Measurements from ENCODE around the gene S1PR4. TPM values are rescaled to one million over a fixed set of nuclear protein-coding genes. Genes with fewer than 3 reads are reported as not detected.

The S1PR4 gene, protein sequence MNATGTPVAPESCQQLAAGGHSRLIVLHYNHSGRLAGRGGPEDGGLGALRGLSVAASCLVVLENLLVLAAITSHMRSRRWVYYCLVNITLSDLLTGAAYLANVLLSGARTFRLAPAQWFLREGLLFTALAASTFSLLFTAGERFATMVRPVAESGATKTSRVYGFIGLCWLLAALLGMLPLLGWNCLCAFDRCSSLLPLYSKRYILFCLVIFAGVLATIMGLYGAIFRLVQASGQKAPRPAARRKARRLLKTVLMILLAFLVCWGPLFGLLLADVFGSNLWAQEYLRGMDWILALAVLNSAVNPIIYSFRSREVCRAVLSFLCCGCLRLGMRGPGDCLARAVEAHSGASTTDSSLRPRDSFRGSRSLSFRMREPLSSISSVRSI
- not detected in 2 replicates for polyA plus RNA-seq (2012; rRNA removed)
- polyA plus RNA-seq (2012; cell fraction: cytosol; rRNA removed) = not detected in 2 replicates
- polyA plus RNA-seq (2012; cell fraction: nucleus; rRNA removed) = 0.18 and 0.27 TPM in 2 replicates

- WGBS (ENCODE audit: low lambda C conversion rate) = 82% methylated on average over 7 of the region's 42 CpGs
- no peak within 1 kb of the TSS for H3K9ac ChIP-seq
- peaks cover 3% of the 10 kb centered on the region for H3F3A ChIP-seq (replicated peaks; ENCODE audit: insufficient read depth)
- no peak for TF ChIP-seq ELF1 (IDR thresholded peaks at IDR 0.05)
- no peak for TF ChIP-seq JUND (IDR thresholded peaks at IDR 0.05)
- no peak for TF ChIP-seq MEF2A (IDR thresholded peaks at IDR 0.05; ENCODE audit: borderline replicate concordance, low read depth)
- TF ChIP-seq PBX3 (IDR thresholded peaks at IDR 0.05) = no peak
- TF ChIP-seq MAX (IDR thresholded peaks at IDR 0.05; ENCODE audit: low read depth) = no peak
- no peak for TF ChIP-seq SMC3 (IDR thresholded peaks at IDR 0.05; ENCODE audit: low read depth, low read length)
- no peak for TF ChIP-seq RAD21 (IDR thresholded peaks at IDR 0.05; ENCODE audit: low read length)
- TF ChIP-seq GATA2 (CRISPR knock-in tag; IDR thresholded peaks at IDR 0.05) = no peak
- H3K4me1 ChIP-seq (ENCODE audit: control insufficient read depth in 1 of 2, insufficient read depth in 2 of 2, low read depth in 1 of 2, low read length in 1 of 2) = no peaks in the 10 kb centered on the region; a peak in 1 of 4 replicates
- H4K20me1 ChIP-seq (ENCODE audit: insufficient read depth) = no peaks in the 10 kb centered on the region
- ChIA-PET POLR2A (no interaction called here), CTCF (interaction anchor here (1.0 kb wide), 1 partner anchor 15 kb away, joined by 3 read pairs; no protein-coding TSS in a partner anchor)
- no peaks in the 10 kb centered on the region for H3K36me3 ChIP-seq (replicated peaks in 1 of 2; ENCODE audit: control insufficient read depth in 1 of 2, insufficient read depth in 2 of 2, low read length in 1 of 2)
- H3K9me3 ChIP-seq = no peaks in the 10 kb centered on the region
- H3K4me2 ChIP-seq = no peak within 1 kb of the TSS
- H3K27ac ChIP-seq (ENCODE audit: low read depth in 2 of 2, low read length in 1 of 2) = no peak within 1 kb of the TSS
- no peaks in the 10 kb centered on the region for H3K79me2 ChIP-seq (ENCODE audit: insufficient read depth)
- DNase-seq = no peak
- H3K4me3 ChIP-seq (ENCODE audit: low read depth in 2 of 2, low read length in 1 of 2) = no peak within 1 kb of the TSS
- no peaks in the 10 kb centered on the region for H3K27me3 ChIP-seq (ENCODE audit: insufficient read depth)
- H3K9me2 ChIP-seq = no peaks in the 10 kb centered on the region
- H2AFZ ChIP-seq (ENCODE audit: low read depth) = no peak within 1 kb of the TSS
Measured at GRCh38 chr19:3178377-3178972, at the start of gene S1PR4. S1PR4 (plus strand) TSS chr19:3178769; CDS start chr19:3178793, 24 bp downstream.

DNA sequence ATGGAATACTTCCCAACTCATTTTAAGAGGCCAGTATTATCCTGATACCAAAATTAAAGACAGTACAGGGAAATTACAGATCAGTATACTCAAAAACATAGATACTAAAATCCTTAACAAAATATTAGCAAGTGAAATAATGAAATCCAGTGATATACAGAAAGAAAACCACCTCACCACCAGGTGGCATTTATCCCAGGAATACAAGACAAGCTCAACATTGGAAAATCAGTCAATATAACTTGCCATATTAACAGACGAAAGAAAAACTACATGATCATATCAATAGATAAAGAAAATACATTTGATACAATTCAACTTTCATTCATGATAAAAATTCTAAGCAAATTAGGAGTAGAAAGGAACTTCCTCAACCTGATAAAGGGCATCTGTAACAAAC is 49.5 kb upstream of the S1PR4 start:
- no peaks in the 10 kb centered on the region for H3K79me2 ChIP-seq (ENCODE audit: insufficient read depth)

More for the DNA sequence above, 49.5 kb upstream of the S1PR4 start:
- ChIA-PET POLR2A (interaction anchor here (1.2 kb wide), 1 partner anchor 179 kb away, joined by 3 read pairs; no protein-coding TSS in a partner anchor), CTCF (interaction anchor here (0.5 to 8.6 kb wide), 28 partner anchors 10 to 186 kb away, joined by 3 to 60 read pairs (median 7); no protein-coding TSS in a partner anchor)
- WGBS (ENCODE audit: low lambda C conversion rate) = 25% methylated on average over 1 of the region's 1 CpG
- no peak overlapping the region for H3K9ac ChIP-seq
- H2AFZ ChIP-seq (ENCODE audit: low read depth) = no peak overlapping the region
- no peaks in the 10 kb centered on the region for H4K20me1 ChIP-seq (ENCODE audit: insufficient read depth)
- no peak for DNase-seq
- TF ChIP-seq FOXM1 (IDR thresholded peaks at IDR 0.05; ENCODE audit: low read depth) (no peak), ELF1 (IDR thresholded peaks at IDR 0.05) (no peak), NFIC (IDR thresholded peaks at IDR 0.05; ENCODE audit: borderline replicate concordance) (no peak), SMC3 (IDR thresholded peaks at IDR 0.05; ENCODE audit: low read depth, low read length) (peak; percentile 72), GATA2 (CRISPR knock-in tag; IDR thresholded peaks at IDR 0.05) (no peak), CHD2 (IDR thresholded peaks at IDR 0.05; ENCODE audit: low read length, partially characterized antibody) (no peak), RAD21 (IDR thresholded peaks at IDR 0.05; ENCODE audit: low read length) (peak; percentile 56)
- TF ChIP-seq, protein P1, sequence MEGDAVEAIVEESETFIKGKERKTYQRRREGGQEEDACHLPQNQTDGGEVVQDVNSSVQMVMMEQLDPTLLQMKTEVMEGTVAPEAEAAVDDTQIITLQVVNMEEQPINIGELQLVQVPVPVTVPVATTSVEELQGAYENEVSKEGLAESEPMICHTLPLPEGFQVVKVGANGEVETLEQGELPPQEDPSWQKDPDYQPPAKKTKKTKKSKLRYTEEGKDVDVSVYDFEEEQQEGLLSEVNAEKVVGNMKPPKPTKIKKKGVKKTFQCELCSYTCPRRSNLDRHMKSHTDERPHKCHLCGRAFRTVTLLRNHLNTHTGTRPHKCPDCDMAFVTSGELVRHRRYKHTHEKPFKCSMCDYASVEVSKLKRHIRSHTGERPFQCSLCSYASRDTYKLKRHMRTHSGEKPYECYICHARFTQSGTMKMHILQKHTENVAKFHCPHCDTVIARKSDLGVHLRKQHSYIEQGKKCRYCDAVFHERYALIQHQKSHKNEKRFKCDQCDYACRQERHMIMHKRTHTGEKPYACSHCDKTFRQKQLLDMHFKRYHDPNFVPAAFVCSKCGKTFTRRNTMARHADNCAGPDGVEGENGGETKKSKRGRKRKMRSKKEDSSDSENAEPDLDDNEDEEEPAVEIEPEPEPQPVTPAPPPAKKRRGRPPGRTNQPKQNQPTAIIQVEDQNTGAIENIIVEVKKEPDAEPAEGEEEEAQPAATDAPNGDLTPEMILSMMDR (IDR thresholded peaks at IDR 0.05) = peak; percentile 74
- no peaks in the 10 kb centered on the region for H3K36me3 ChIP-seq (replicated peaks in 1 of 2; ENCODE audit: control insufficient read depth in 1 of 2, insufficient read depth in 2 of 2, low read length in 1 of 2)
- H3K9me3 ChIP-seq = no peaks in the 10 kb centered on the region
- H3K9me2 ChIP-seq = no peaks in the 10 kb centered on the region
- H3F3A ChIP-seq (replicated peaks; ENCODE audit: insufficient read depth) = peaks cover 1% of the 10 kb centered on the region
- no peaks in the 10 kb centered on the region for H3K27me3 ChIP-seq (ENCODE audit: insufficient read depth)
- no peak overlapping the region for H3K4me2 ChIP-seq
- H3K4me1 ChIP-seq (ENCODE audit: control insufficient read depth in 1 of 2, insufficient read depth in 2 of 2, low read depth in 1 of 2, low read length in 1 of 2) = peaks cover 0 to 2% of the 10 kb centered on the region in 2 experiments; a peak in 1 of 4 replicates
- no peak overlapping the region for H3K4me3 ChIP-seq (ENCODE audit: low read depth in 2 of 2, low read length in 1 of 2)
- H3K27ac ChIP-seq (ENCODE audit: low read depth in 2 of 2, low read length in 1 of 2) = no peak overlapping the region
